HCT116 (cell line): ENCODE results near the gene CXCR5. TPM values are rescaled to one million over a fixed set of nuclear protein-coding genes. Genes with fewer than 3 reads are reported as not detected.

Experiments
- ATAC-seq: fragments of 200-7000 bp; cut with Tn5 transposase; 2 replicates; pipeline ENCODE4 v1.9.1; 2020; ENCODE audit warnings: mild to moderate bottlenecking, moderate library complexity
- BruUV-seq: library from RNA; stranded (reverse); fragments of 400-500 nt; replicated peaks from 2 replicates; lab custom pipeline; 2021; lab: Mats Ljungman, UMichigan
- CTCF ChIA-PET: fragments of 300-600 bp; sonication (Branson Sonifier 250); formaldehyde crosslinking; loops from one replicate; lab custom pipeline; 2021; ENCODE audit warnings: antibody characterized with exemption; lab: Charles Lee
- POLR2A ChIA-PET: fragments of 300-600, 350-600 bp; sonication (Branson Sonifier 250); formaldehyde crosslinking; loops from one replicate; lab custom pipeline; 2021; ENCODE audit warnings: antibody characterized with exemption; lab: Charles Lee
- RAD21 ChIA-PET, 2 experiments: fragments of 300-600 bp; sonication (Branson Sonifier 250); formaldehyde crosslinking; loops; one replicate each; lab custom pipeline; 2023; ENCODE audit warnings: low total read pairs in 2 of 2; ENCODE audit not compliant: uncharacterized antibody in 2 of 2, unreplicated experiment in 2 of 2, low non-redundant PET in 1 of 2; lab: Charles Lee
- DNase-seq: peaks from one replicate; pipeline ENCODE4 v3.0.0-alpha.2; 2010; ENCODE audit warnings: low read depth, low spot score
- H2AFZ ChIP-seq: fragments of 200-600 bp; shearing (Covaris generic), sonication (generic); 2 replicates; pipeline ENCODE4 v1.6.1; 2017; ENCODE audit warnings: low read depth, mixed run types, mixed read lengths, antibody characterized with exemption, low read length; ENCODE audit not compliant: poor library complexity, severe bottlenecking
- H3K27ac ChIP-seq: 2 replicates; pipeline ENCODE4 v1.5.1; 2012; ENCODE audit warnings: low read depth, low read length
- H3K27me3 ChIP-seq: fragments of 200-600 bp; sonication (generic); 2 replicates; pipeline ENCODE4 v1.6.1; 2016; ENCODE audit warnings: mixed run types, low read length, mixed read lengths; ENCODE audit not compliant: insufficient read depth
- H3K36me3 ChIP-seq, 2 experiments: fragments of 200-500 bp in 1 of 2; fragments of 200-600 bp in 1 of 2; sonication (Bioruptor generic) in 1 of 2; sonication (generic) in 1 of 2; 2 replicates each; pipeline versions ENCODE4 v1.5.1 to v1.6.1; 2014 to 2016; ENCODE audit warnings: low read length in 2 of 2, inconsistent platforms in 1 of 2, mixed read lengths in 1 of 2, mixed run types in 1 of 2; ENCODE audit not compliant: insufficient read depth in 2 of 2, control insufficient read depth in 1 of 2
- H3K4me1 ChIP-seq, 2 experiments: fragments of 200-600 bp in 1 of 2; sonication (generic) in 1 of 2; 2 replicates each; pipeline versions ENCODE4 v1.5.1 to v1.6.1; 2012 to 2017; ENCODE audit warnings: low read length in 2 of 2, inconsistent platforms in 1 of 2, mild to moderate bottlenecking in 1 of 2, mixed read lengths in 1 of 2, mixed run types in 1 of 2, moderate library complexity in 1 of 2; ENCODE audit not compliant: insufficient read depth in 2 of 2, control insufficient read depth in 1 of 2
- H3K4me2 ChIP-seq: fragments of 200-600 bp; sonication (generic); 2 replicates; pipeline ENCODE4 v1.6.1; 2017; ENCODE audit warnings: mixed run types, low read length, mixed read lengths
- H3K4me3 ChIP-seq, 2 experiments: fragments of 200-600 bp in 1 of 2; sonication (generic) in 1 of 2; replicated peaks in 1 of 2; 2 replicates each; pipeline ENCODE4 v1.5.1; 2011 to 2016; ENCODE audit warnings: low read length in 2 of 2, control low read depth in 1 of 2, low read depth in 1 of 2, mild to moderate bottlenecking in 1 of 2, mixed read lengths in 1 of 2, mixed run types in 1 of 2
- H3K79me2 ChIP-seq: fragments of 200-600 bp; sonication (generic); 2 replicates; pipeline ENCODE4 v1.6.1; 2017; ENCODE audit warnings: mild to moderate bottlenecking, mixed run types, low read length, moderate library complexity, mixed read lengths; ENCODE audit not compliant: insufficient read depth
- H3K9ac ChIP-seq: fragments of 200-600 bp; sonication (generic); 2 replicates; pipeline ENCODE4 v1.6.1; 2016; ENCODE audit warnings: low read length, mixed read lengths
- H3K9me2 ChIP-seq: fragments of 200-600 bp; sonication (generic), shearing (Covaris generic); 2 replicates; pipeline ENCODE4 v1.6.1; 2017; ENCODE audit warnings: mixed run types, mild to moderate bottlenecking, moderate library complexity; ENCODE audit not compliant: insufficient read depth
- H3K9me3 ChIP-seq, 2 experiments: fragments of 200-500 bp in 1 of 2; fragments of 200-600 bp in 1 of 2; sonication (Bioruptor generic) in 1 of 2; sonication (generic) in 1 of 2; 2 replicates each; pipeline ENCODE4 v1.6.1; 2014 to 2017; ENCODE audit warnings: low read length in 2 of 2, mixed read lengths in 2 of 2, inconsistent platforms in 1 of 2, low read depth in 1 of 2, mild to moderate bottlenecking in 1 of 2, mixed run types in 1 of 2, moderate library complexity in 1 of 2; ENCODE audit not compliant: control insufficient read depth in 1 of 2, insufficient read depth in 1 of 2
- H4K20me1 ChIP-seq: fragments of 200-600 bp; sonication (generic), shearing (Covaris generic); 2 replicates; pipeline ENCODE4 v1.6.1; 2017; ENCODE audit warnings: mixed run types, mild to moderate bottlenecking, moderate library complexity; ENCODE audit not compliant: insufficient read depth
- CEBPB ChIP-seq: IDR thresholded peaks from 2 replicates; pipeline ENCODE4 v1.6.1; 2012; ENCODE audit warnings: low read depth
- CTCF ChIP-seq, 3 experiments: fragments of 200-600 bp in 1 of 3; sonication (generic) in 1 of 3; IDR thresholded peaks in 2 of 3; conservative IDR thresholded peaks in 1 of 3; 2 replicates each; pipeline ENCODE4 v1.5.1; 2012 to 2017; ENCODE audit warnings: low read depth in 2 of 3, low read length in 2 of 3, antibody characterized with exemption in 1 of 3, borderline replicate concordance in 1 of 3, control low read depth in 1 of 3, mild to moderate bottlenecking in 1 of 3, mixed read lengths in 1 of 3, mixed run types in 1 of 3, moderate library complexity in 1 of 3; ENCODE audit not compliant: insufficient read depth in 1 of 3
- EGR1 ChIP-seq: IDR thresholded peaks from 2 replicates; pipeline ENCODE4 v1.6.1; 2012; ENCODE audit warnings: low read depth
- EZH2 ChIP-seq: fragments of 200-600 bp; sonication (generic); IDR thresholded peaks from 2 replicates; pipeline ENCODE4 v1.6.1; 2017; ENCODE audit warnings: antibody characterized with exemption, mixed run types
- EZH2phosphoT487 ChIP-seq: fragments of 200-600 bp; IDR thresholded peaks from 2 replicates; pipeline ENCODE4 v1.6.1; 2018; ENCODE audit warnings: antibody characterized with exemption, borderline replicate concordance
- POLR2AphosphoS5 ChIP-seq: IDR thresholded peaks from 2 replicates; pipeline ENCODE4 v1.6.1; 2011; ENCODE audit warnings: mild to moderate bottlenecking, low read depth, low read length, moderate library complexity
- SIN3A ChIP-seq: IDR thresholded peaks from 2 replicates; pipeline ENCODE4 v1.6.1; 2012; ENCODE audit warnings: low read depth
- SP1 ChIP-seq: IDR thresholded peaks from 2 replicates; pipeline ENCODE4 v1.6.1; 2012; ENCODE audit warnings: low read depth
- TCF7L2 ChIP-seq: IDR thresholded peaks from 2 replicates; pipeline ENCODE4 v1.7.0; 2011; ENCODE audit warnings: borderline replicate concordance, inconsistent platforms; ENCODE audit not compliant: insufficient read depth, insufficient read length; ENCODE audit errors: extremely low read depth
- ZNF274 ChIP-seq: fragments of 200-500 bp; sonication (Bioruptor generic); IDR thresholded peaks from 2 replicates; pipeline ENCODE4 v1.6.1; 2014; ENCODE audit warnings: mild to moderate bottlenecking, low read depth, low read length, inconsistent platforms
- intact Hi-C: fragments of 100-400 bp; cut with micrococcal nuclease; formaldehyde crosslinking; loops from 2 replicates; pipeline ENCODE4 v1.10.0; 2022
- total RNA-seq: library from RNA; stranded (reverse); gene quantifications from one replicate; pipeline ENCODE4 v1.2.1, GENCODE V29; 2021; ENCODE audit not compliant: unreplicated experiment

The CXCR5 gene
- total RNA-seq, 1 experiment from 2014 or later = not detected

- H3K9me2 ChIP-seq = no peaks in the 10 kb centered on the region
- no peaks in the 10 kb centered on the region; a peak in 1 of 4 replicates for H3K4me1 ChIP-seq
- DNase-seq (no peak), ATAC-seq (no peak)
- no peak overlapping the region for H3K4me3 ChIP-seq
- no peaks in the 10 kb centered on the region for H3K9me3 ChIP-seq
- H3K27ac ChIP-seq = no peak overlapping the region; the same call in 1 of the 2 replicates
- RAD21 ChIA-PET = no interaction called here
- no TSS peak for BruUV-seq
- peaks cover 31% of the 10 kb centered on the region for H3K79me2 ChIP-seq
- peaks cover 22 to 49% of the 10 kb centered on the region in 2 experiments; a peak in 3 of 4 replicates for H3K36me3 ChIP-seq
- no peak overlapping the region for H3K4me2 ChIP-seq
- H3K9ac ChIP-seq = no peak overlapping the region
- H4K20me1 ChIP-seq = peaks cover 4% of the 10 kb centered on the region; the same call in 1 of the 2 replicates
- no peaks in the 10 kb centered on the region for H3K27me3 ChIP-seq
- H2AFZ ChIP-seq = no peak overlapping the region
- TF ChIP-seq POLR2AphosphoS5 (peak; percentile 29), CTCF (IDR thresholded peaks at IDR 0.05 in 2 of 3, conservative IDR thresholded peaks at IDR 0.05 in 1 of 3; ENCODE audit: borderline replicate concordance in 1 of 3, insufficient read depth in 1 of 3, low read depth in 2 of 3, low read length in 2 of 3) (no peak)
- CTCF ChIA-PET = no interaction called here
- intact Hi-C loops = no loop called here
- POLR2A ChIA-PET = no interaction called here
These were observed 16.1 kb downstream of the CXCR5 start for GRCh38 chr11:118899706-118900360.

DNA sequence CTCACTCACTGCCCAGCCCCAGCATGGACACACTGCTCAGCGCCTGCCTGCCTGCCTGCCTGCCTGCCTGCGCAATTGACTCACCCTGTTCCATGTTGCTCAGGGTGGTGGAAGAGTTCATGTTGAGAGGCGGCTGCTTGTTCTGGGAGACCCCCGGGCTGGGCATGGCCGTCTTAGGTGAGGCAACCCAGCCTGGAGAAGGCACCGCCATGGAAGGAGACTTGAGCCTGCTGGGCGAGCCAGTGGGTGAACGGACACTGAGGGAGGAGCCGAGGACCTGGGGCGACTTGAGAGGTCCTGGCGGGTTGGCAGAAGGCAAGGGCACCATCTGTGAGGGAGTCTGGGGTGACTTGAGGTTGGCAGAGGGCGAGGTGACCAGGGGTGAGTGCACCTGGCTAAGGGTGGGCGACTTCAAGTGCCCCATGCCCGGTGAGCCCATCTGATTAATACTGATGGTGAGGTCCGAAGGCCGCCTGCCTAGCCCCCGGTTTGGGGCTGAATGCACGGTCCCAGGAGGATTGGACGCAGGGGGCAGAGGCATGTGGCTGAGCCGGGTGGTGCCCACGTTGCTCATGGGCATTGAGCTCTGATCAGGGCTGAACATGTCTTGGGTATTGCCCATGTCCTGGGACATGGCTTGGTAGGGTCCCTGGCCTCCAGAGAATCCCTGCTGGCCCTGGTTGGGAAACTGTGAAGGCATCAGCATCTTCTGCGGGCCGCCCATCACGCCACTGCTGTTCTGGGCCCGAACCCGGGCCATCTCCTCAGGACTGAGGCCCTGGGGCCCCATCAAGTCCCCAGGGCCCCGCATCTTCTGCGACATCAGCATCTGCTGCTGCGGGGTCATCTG is 17.1 kb downstream of the CXCR5 start:
- peaks cover 27 to 53% of the 10 kb centered on the region in 2 experiments; a peak in 3 of 4 replicates for H3K36me3 ChIP-seq
- POLR2A ChIA-PET = no interaction called here

More for the DNA sequence above, 17.1 kb downstream of the CXCR5 start:
- Histone ChIP-seq H3K9ac (no peak overlapping the region), H3K27me3 (no peaks in the 10 kb centered on the region), H3K9me3 (no peaks in the 10 kb centered on the region), H3K27ac (no peak overlapping the region), H3K9me2 (no peaks in the 10 kb centered on the region), H4K20me1 (peaks cover 4% of the 10 kb centered on the region; the same call in 1 of the 2 replicates), H2AFZ (no peak overlapping the region), H3K4me2 (no peak overlapping the region), H3K79me2 (peaks cover 38% of the 10 kb centered on the region), H3K4me3 (no peak overlapping the region), H3K4me1 (no peaks in the 10 kb centered on the region; a peak in 1 of 4 replicates)
- TF ChIP-seq SP1 (no peak), EGR1 (no peak), POLR2AphosphoS5 (no peak), SIN3A (no peak), EZH2 (no peak), TCF7L2 (no peak), ZNF274 (no peak), CEBPB (no peak), EZH2phosphoT487 (no peak)
- RAD21 ChIA-PET = no interaction called here
- CTCF ChIA-PET = no interaction called here
- BruUV-seq = no TSS peak
- intact Hi-C loops = no loop called here
- ATAC-seq (no peak), DNase-seq (no peak)
